ENCODE results near the gene CRKL.
A peak's percentile ranks its signal among the peaks of the same experiment; 100 is the strongest.

The CRKL gene

DNA sequence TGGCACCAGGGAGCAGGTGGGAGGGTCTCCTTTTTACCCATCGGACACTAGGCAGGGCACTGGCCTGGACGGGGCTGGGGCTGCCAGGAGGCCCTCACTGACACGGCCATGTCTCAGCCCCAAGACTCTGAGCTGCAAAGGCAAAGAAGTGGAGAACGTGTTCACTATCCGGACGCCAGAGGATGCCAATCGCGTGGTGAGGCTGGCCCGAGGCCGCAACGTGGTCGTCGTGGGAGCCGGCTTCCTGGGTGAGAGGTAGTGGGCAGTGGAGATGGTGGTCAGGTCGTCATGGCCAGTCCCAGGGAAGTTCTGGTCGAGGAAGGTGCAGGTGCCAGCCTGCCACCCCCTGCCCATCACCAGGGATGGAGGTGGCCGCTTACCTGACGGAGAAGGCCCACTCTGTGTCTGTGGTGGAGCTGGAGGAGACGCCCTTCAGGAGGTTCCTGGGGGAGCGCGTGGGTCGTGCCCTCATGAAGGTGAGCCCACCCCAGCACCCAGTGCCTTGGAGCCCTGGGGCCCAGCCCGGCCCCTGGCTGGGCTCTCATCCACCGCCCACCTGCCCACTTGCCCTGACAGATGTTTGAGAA, 59.2 kb downstream of the CRKL start:
- peaks cover 17 to 32% of the 10 kb centered on the region in 2 donors for H3K4me1 ChIP-seq (ENCODE audit: control insufficient read depth in 2 of 2, insufficient read depth in 1 of 2, low read depth in 1 of 2, low read length in 2 of 2)
- H3K27me3 ChIP-seq (ENCODE audit: control insufficient read depth in 3 of 3, insufficient read depth in 3 of 3, low read depth in 1 of 3, low read length in 3 of 3) = no peaks in the 10 kb centered on the region
- H2BK5ac ChIP-seq (ENCODE audit: low read length) = no peak overlapping the region
- H3K9ac ChIP-seq (ENCODE audit: low read depth, low read length, poor library complexity) = no peak overlapping the region
- H2AFZ ChIP-seq (ENCODE audit: low read length) = no peak overlapping the region
- peak overlapping the region; percentile 47 for H2BK12ac ChIP-seq (ENCODE audit: low read length)
- H3K4ac ChIP-seq (ENCODE audit: low read length) = no peak overlapping the region
- no peak overlapping the region for H3K4me2 ChIP-seq (ENCODE audit: insufficient read depth, low read length, poor library complexity, severe bottlenecking)
- H2AK5ac ChIP-seq (ENCODE audit: low read depth, low read length) = peak overlapping the region; percentile 69
- peaks cover 7 to 9% of the 10 kb centered on the region in 2 donors for H3K9me3 ChIP-seq (replicated peaks in 1 of 2; ENCODE audit: control insufficient read depth in 2 of 2, insufficient read depth in 1 of 2, low read depth in 1 of 2, low read length in 2 of 2)
- H2BK120ac ChIP-seq (ENCODE audit: low read depth, low read length) = no peak overlapping the region
- H3K79me1 ChIP-seq (ENCODE audit: low read depth, low read length) = no peaks in the 10 kb centered on the region
- no peaks in the 10 kb centered on the region for H3K36me3 ChIP-seq (replicated peaks in 1 of 2; ENCODE audit: control insufficient read depth in 2 of 2, insufficient read depth in 2 of 2, low read length in 2 of 2)
- H3K18ac ChIP-seq (ENCODE audit: low read length) = no peak overlapping the region
- H4K91ac ChIP-seq (ENCODE audit: low read depth, low read length, poor library complexity) = no peak overlapping the region
- H4K8ac ChIP-seq (ENCODE audit: low read depth, low read length) = no peak overlapping the region
- no peak overlapping the region for H3K27ac ChIP-seq (replicated peaks; ENCODE audit: low read length)
- peak overlapping the region; percentile 82 for H3K23ac ChIP-seq (ENCODE audit: low read depth, low read length, poor library complexity)
- peak overlapping the region; percentile 23 for H3K14ac ChIP-seq (ENCODE audit: low read length)
- no CpG with 5 or more reads among the region's 24 CpGs for WGBS, 2 donors (ENCODE audit: extremely low coverage in 2 of 2, insufficient read length in 2 of 2, insufficient replicate concordance in 1 of 2)
- H2BK15ac ChIP-seq (ENCODE audit: low read length) = peak overlapping the region; percentile 16
- H3K4me3 ChIP-seq (ENCODE audit: low read length in 2 of 2) = no peak overlapping the region
- DNase-seq (ENCODE audit: low spot score) = no peak

DNA sequence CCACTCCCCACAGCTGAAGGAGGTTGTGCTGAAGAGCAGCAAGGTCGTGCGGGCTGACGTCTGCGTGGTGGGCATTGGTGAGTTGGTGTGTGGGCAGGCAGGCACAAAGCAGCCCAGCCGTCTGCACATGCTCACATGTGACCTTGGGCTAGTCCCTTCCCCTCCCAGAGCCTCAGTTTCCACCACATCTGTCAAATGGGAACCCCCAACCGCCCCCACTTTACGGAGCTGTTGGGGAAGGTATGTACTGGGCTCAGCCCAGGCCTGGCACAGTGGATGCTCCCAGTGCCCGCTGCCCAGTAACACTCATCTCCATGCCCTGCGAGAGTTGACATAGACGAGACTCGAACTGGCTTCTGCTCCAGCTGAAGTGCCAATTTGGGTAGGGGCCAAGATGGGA, 59.8 kb downstream of the CRKL start:
- Histone ChIP-seq H3K4me2 (ENCODE audit: insufficient read depth, low read length, poor library complexity, severe bottlenecking) (no peak overlapping the region), H3K4ac (ENCODE audit: low read length) (no peak overlapping the region), H3K9ac (ENCODE audit: low read depth, low read length, poor library complexity) (peak overlapping the region; percentile 10), H3K18ac (ENCODE audit: low read length) (peak overlapping the region; percentile 60), H2BK120ac (ENCODE audit: low read depth, low read length) (no peak overlapping the region), H3K27ac (replicated peaks; ENCODE audit: low read length) (no peak overlapping the region), H3K79me1 (ENCODE audit: low read depth, low read length) (no peaks in the 10 kb centered on the region), H4K8ac (ENCODE audit: low read depth, low read length) (no peak overlapping the region), H2BK15ac (ENCODE audit: low read length) (peak overlapping the region; percentile 16), H3K23ac (ENCODE audit: low read depth, low read length, poor library complexity) (peak overlapping the region; percentile 82), H2BK12ac (ENCODE audit: low read length) (peak overlapping the region; percentile 69), H3K4me3 (ENCODE audit: low read length in 2 of 2) (no peak overlapping the region), H3K9me3 (replicated peaks in 1 of 2; ENCODE audit: control insufficient read depth in 2 of 2, insufficient read depth in 1 of 2, low read depth in 1 of 2, low read length in 2 of 2) (peaks cover 7 to 9% of the 10 kb centered on the region in 2 donors), H2AK5ac (ENCODE audit: low read depth, low read length) (peak overlapping the region; percentile 69), H2BK5ac (ENCODE audit: low read length) (no peak overlapping the region), H3K4me1 (ENCODE audit: control insufficient read depth in 2 of 2, insufficient read depth in 1 of 2, low read depth in 1 of 2, low read length in 2 of 2) (peaks cover 15 to 29% of the 10 kb centered on the region in 2 donors), H3K36me3 (replicated peaks in 1 of 2; ENCODE audit: control insufficient read depth in 2 of 2, insufficient read depth in 2 of 2, low read length in 2 of 2) (no peaks in the 10 kb centered on the region), H3K27me3 (ENCODE audit: control insufficient read depth in 3 of 3, insufficient read depth in 3 of 3, low read depth in 1 of 3, low read length in 3 of 3) (no peaks in the 10 kb centered on the region), H4K91ac (ENCODE audit: low read depth, low read length, poor library complexity) (peak overlapping the region; percentile 22), H3K14ac (ENCODE audit: low read length) (no peak overlapping the region), H2AFZ (ENCODE audit: low read length) (no peak overlapping the region)
- DNase-seq (ENCODE audit: low spot score) = no peak
- no CpG with 5 or more reads among the region's 11 CpGs for WGBS, 2 donors (ENCODE audit: extremely low coverage in 2 of 2, insufficient read length in 2 of 2, insufficient replicate concordance in 1 of 2)

DNA sequence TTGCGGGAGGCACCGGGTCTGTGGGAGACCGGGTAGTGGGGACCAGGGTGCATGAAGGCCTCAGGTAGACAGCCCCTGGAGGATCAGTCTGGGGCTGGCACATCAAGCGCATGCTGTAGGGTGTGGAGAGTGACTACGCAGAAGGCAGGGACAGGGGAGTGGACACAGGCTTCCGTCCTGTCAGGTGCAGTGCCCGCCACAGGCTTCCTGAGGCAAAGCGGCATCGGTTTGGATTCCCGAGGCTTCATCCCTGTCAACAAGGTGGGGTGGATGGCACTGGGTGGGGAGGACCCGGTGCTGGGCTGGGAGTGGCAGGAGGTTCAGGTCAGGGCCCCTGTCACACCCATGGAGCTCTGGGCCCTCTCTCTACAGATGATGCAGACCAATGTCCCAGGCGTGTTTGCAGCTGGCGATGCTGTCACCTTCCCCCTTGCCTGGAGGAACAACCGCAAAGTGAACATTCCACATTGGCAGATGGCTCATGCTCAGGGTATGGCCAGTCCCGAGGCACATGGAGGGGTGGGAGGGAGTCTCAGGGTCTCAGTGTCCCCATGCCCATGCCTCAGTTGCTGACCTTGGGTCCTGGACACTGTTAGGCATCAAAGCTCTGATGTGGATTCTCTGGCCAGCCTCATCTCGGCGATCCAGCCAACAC, 60.4 kb downstream of the CRKL start:
- Histone ChIP-seq H3K23ac (ENCODE audit: low read depth, low read length, poor library complexity) (peak overlapping the region; percentile 82), H4K8ac (ENCODE audit: low read depth, low read length) (no peak overlapping the region), H2BK5ac (ENCODE audit: low read length) (no peak overlapping the region), H3K4me1 (ENCODE audit: control insufficient read depth in 2 of 2, insufficient read depth in 1 of 2, low read depth in 1 of 2, low read length in 2 of 2) (peaks cover 13 to 26% of the 10 kb centered on the region in 2 donors), H3K27ac (replicated peaks; ENCODE audit: low read length) (no peak overlapping the region), H3K4me2 (ENCODE audit: insufficient read depth, low read length, poor library complexity, severe bottlenecking) (no peak overlapping the region), H3K4me3 (ENCODE audit: low read length in 2 of 2) (no peak overlapping the region), H3K4ac (ENCODE audit: low read length) (no peak overlapping the region), H3K9me3 (replicated peaks in 1 of 2; ENCODE audit: control insufficient read depth in 2 of 2, insufficient read depth in 1 of 2, low read depth in 1 of 2, low read length in 2 of 2) (peaks cover 7 to 9% of the 10 kb centered on the region in 2 donors), H4K91ac (ENCODE audit: low read depth, low read length, poor library complexity) (no peak overlapping the region), H3K27me3 (ENCODE audit: control insufficient read depth in 3 of 3, insufficient read depth in 3 of 3, low read depth in 1 of 3, low read length in 3 of 3) (no peaks in the 10 kb centered on the region), H2BK12ac (ENCODE audit: low read length) (peak overlapping the region; percentile 69), H2BK15ac (ENCODE audit: low read length) (peak overlapping the region; percentile 16), H2AK5ac (ENCODE audit: low read depth, low read length) (peak overlapping the region; percentile 69), H2AFZ (ENCODE audit: low read length) (no peak overlapping the region), H3K14ac (ENCODE audit: low read length) (no peak overlapping the region), H3K36me3 (replicated peaks in 1 of 2; ENCODE audit: control insufficient read depth in 2 of 2, insufficient read depth in 2 of 2, low read length in 2 of 2) (no peaks in the 10 kb centered on the region), H3K18ac (ENCODE audit: low read length) (no peak overlapping the region), H3K9ac (ENCODE audit: low read depth, low read length, poor library complexity) (no peak overlapping the region), H2BK120ac (ENCODE audit: low read depth, low read length) (no peak overlapping the region), H3K79me1 (ENCODE audit: low read depth, low read length) (peaks cover 3% of the 10 kb centered on the region)
- no CpG with 5 or more reads among the region's 17 CpGs for WGBS, 2 donors (ENCODE audit: extremely low coverage in 2 of 2, insufficient read length in 2 of 2, insufficient replicate concordance in 1 of 2)
- no peak for DNase-seq (ENCODE audit: low spot score)

DNA sequence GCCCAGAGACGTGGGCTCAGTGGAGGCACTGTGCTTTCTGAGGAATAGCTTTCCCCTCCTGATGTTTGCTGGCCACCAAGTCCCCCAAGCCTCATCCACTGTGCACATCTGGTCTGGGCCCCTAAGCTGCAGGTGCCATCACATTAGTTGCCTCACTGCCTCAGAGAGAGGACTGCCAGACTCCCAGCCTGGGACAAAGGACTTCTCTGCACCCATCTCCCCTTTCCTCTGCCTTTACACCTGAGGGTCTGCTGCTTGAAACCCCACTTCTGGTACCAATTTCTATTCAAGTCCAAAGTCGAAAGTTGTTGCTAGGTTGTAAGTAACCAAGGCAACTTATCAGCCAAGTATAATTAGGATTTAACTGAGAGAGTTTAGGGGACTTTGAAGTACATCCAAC, 61.2 kb downstream of the CRKL start:
- no peak overlapping the region for H3K14ac ChIP-seq (ENCODE audit: low read length)
- H3K9me3 ChIP-seq (replicated peaks in 1 of 2; ENCODE audit: control insufficient read depth in 2 of 2, insufficient read depth in 1 of 2, low read depth in 1 of 2, low read length in 2 of 2) = peaks cover 7 to 9% of the 10 kb centered on the region in 2 donors
- no peak overlapping the region for H2BK5ac ChIP-seq (ENCODE audit: low read length)
- H2AK5ac ChIP-seq (ENCODE audit: low read depth, low read length) = no peak overlapping the region
- H3K4me1 ChIP-seq (ENCODE audit: control insufficient read depth in 2 of 2, insufficient read depth in 1 of 2, low read depth in 1 of 2, low read length in 2 of 2) = peaks cover 13 to 24% of the 10 kb centered on the region in 2 donors
- no peak for DNase-seq (ENCODE audit: low spot score)
- H3K27me3 ChIP-seq (ENCODE audit: control insufficient read depth in 3 of 3, insufficient read depth in 3 of 3, low read depth in 1 of 3, low read length in 3 of 3) = no peaks in the 10 kb centered on the region
- no peak overlapping the region for H2BK120ac ChIP-seq (ENCODE audit: low read depth, low read length)
- no peak overlapping the region for H3K4me2 ChIP-seq (ENCODE audit: insufficient read depth, low read length, poor library complexity, severe bottlenecking)
- no peak overlapping the region for H4K91ac ChIP-seq (ENCODE audit: low read depth, low read length, poor library complexity)
- H4K8ac ChIP-seq (ENCODE audit: low read depth, low read length) = no peak overlapping the region
- peaks cover 5% of the 10 kb centered on the region for H3K79me1 ChIP-seq (ENCODE audit: low read depth, low read length)
- no peak overlapping the region for H3K18ac ChIP-seq (ENCODE audit: low read length)
- no peak overlapping the region for H3K4me3 ChIP-seq (ENCODE audit: low read length in 2 of 2)
- no peak overlapping the region for H2AFZ ChIP-seq (ENCODE audit: low read length)
- no peak overlapping the region for H3K27ac ChIP-seq (replicated peaks; ENCODE audit: low read length)
- no peak overlapping the region for H3K9ac ChIP-seq (ENCODE audit: low read depth, low read length, poor library complexity)
- no peak overlapping the region for H2BK12ac ChIP-seq (ENCODE audit: low read length)
- no peak overlapping the region for H2BK15ac ChIP-seq (ENCODE audit: low read length)
- no CpG with 5 or more reads among the region's 2 CpGs for WGBS, 2 donors (ENCODE audit: extremely low coverage in 2 of 2, insufficient read length in 2 of 2, insufficient replicate concordance in 1 of 2)
- H3K4ac ChIP-seq (ENCODE audit: low read length) = no peak overlapping the region
- H3K36me3 ChIP-seq (replicated peaks in 1 of 2; ENCODE audit: control insufficient read depth in 2 of 2, insufficient read depth in 2 of 2, low read length in 2 of 2) = no peaks in the 10 kb centered on the region
- H3K23ac ChIP-seq (ENCODE audit: low read depth, low read length, poor library complexity) = no peak overlapping the region
